GM12878 (cell line): ENCODE measurements around the gene GPATCH2L. TPM values are rescaled to one million over a fixed set of nuclear protein-coding genes. Genes with fewer than 3 reads are reported as not detected.

Experiments
- ATAC-seq: fragments of 200-7000 bp; cut with Tn5 transposase; 3 replicates; pipeline ENCODE4 v1.9.1; 2020; ENCODE audit warnings: mild to moderate bottlenecking, moderate library complexity
- BruUV-seq: library from RNA; stranded (reverse); fragments of 400-500 nt; replicated peaks from 2 replicates; lab custom pipeline; 2021; lab: Mats Ljungman, UMichigan
- CTCF ChIA-PET: fragments of 300-600 bp; sonication (Branson Sonifier 250); formaldehyde crosslinking; extraction: SDS; loops from one replicate; lab custom pipeline; 2021; ENCODE audit warnings: inconsistent platforms; lab: Yijun Ruan, JAX
- POLR2A ChIA-PET: fragments of 350-600 bp; formaldehyde crosslinking; extraction: SDS; loops from one replicate; lab custom pipeline; 2021; ENCODE audit warnings: inconsistent platforms; lab: Charles Lee
- RAD21 ChIA-PET: fragments of 300-600 bp; sonication (Branson Sonifier 250); formaldehyde crosslinking; loops from one replicate; lab custom pipeline; 2023; ENCODE audit warnings: antibody characterized with exemption; ENCODE audit not compliant: unreplicated experiment; lab: Charles Lee
- SMC1A ChIA-PET: fragments of 300-600 bp; sonication (Branson Sonifier 250); formaldehyde crosslinking; loops from one replicate; lab custom pipeline; 2023; ENCODE audit not compliant: unreplicated experiment, uncharacterized antibody; lab: Charles Lee
- DNase-seq: peaks from one replicate; pipeline ENCODE4 v3.0.0-alpha.2; 2011; ENCODE audit warnings: low read depth, low spot score
- FAIRE-seq: peaks from 3 replicates; lab custom pipeline; 2011; peaks lifted over from hg19 to GRCh38; lab: Jason Lieb, UNC
- H2AFZ ChIP-seq: 2 replicates; pipeline ENCODE4 v1.6.0; 2011; ENCODE audit warnings: low read depth, low read length, control low read depth; ENCODE audit not compliant: control insufficient read depth
- H3K27ac ChIP-seq: 2 replicates; pipeline ENCODE4 v1.5.1; 2011; ENCODE audit warnings: control low read depth; ENCODE audit not compliant: control insufficient read depth, insufficient read depth
- H3K27me3 ChIP-seq, 2 experiments: replicated peaks in 1 of 2; 2 replicates each; pipeline versions ENCODE4 v1.6.0 to v1.6.1; 2011; ENCODE audit warnings: low read length in 1 of 2; ENCODE audit not compliant: control insufficient read depth in 2 of 2, insufficient read depth in 2 of 2
- H3K36me3 ChIP-seq, 2 experiments: 2 replicates each; pipeline ENCODE4 v1.5.1; 2011; ENCODE audit warnings: low read length in 1 of 2; ENCODE audit not compliant: control insufficient read depth in 2 of 2, insufficient read depth in 2 of 2
- H3K4me1 ChIP-seq: 2 replicates; pipeline ENCODE4 v1.6.1; 2011; ENCODE audit warnings: mild to moderate bottlenecking, low read length, moderate library complexity, mixed read lengths; ENCODE audit not compliant: control insufficient read depth, insufficient read depth
- H3K4me2 ChIP-seq: 2 replicates; pipeline ENCODE4 v1.6.0; 2011; ENCODE audit warnings: control low read depth; ENCODE audit not compliant: control insufficient read depth, insufficient read depth
- H3K4me3 ChIP-seq: fragments of 200-600 bp; sonication (generic); 2 replicates; pipeline ENCODE4 v1.5.1; 2016
- H3K79me2 ChIP-seq: 2 replicates; pipeline ENCODE4 v1.6.0; 2011; ENCODE audit warnings: low read length; ENCODE audit not compliant: control insufficient read depth, insufficient read depth
- H3K9ac ChIP-seq: 2 replicates; pipeline ENCODE4 v1.8.0; 2011; ENCODE audit warnings: low read length, control low read depth, mixed read lengths; ENCODE audit not compliant: control insufficient read depth, insufficient read depth
- H3K9me3 ChIP-seq: replicated peaks from 3 replicates; pipeline ENCODE4 v1.5.1; 2011; ENCODE audit warnings: mild to moderate bottlenecking, low read length; ENCODE audit not compliant: control insufficient read depth, insufficient read depth
- H4K20me1 ChIP-seq: 2 replicates; pipeline ENCODE4 v1.6.0; 2011; ENCODE audit not compliant: control insufficient read depth, insufficient read depth
- BCL3 ChIP-seq: IDR thresholded peaks from 2 replicates; pipeline ENCODE4 v1.6.1; 2011; ENCODE audit warnings: borderline replicate concordance, low read depth, mild to moderate bottlenecking, moderate library complexity, low read length; ENCODE audit not compliant: insufficient read depth, poor library complexity, severe bottlenecking
- ELK1 ChIP-seq: IDR thresholded peaks from 2 replicates; pipeline ENCODE4 v1.6.1; 2012; ENCODE audit warnings: low read depth, low read length, improper control_type of control experiment
- FOS ChIP-seq: IDR thresholded peaks from 3 replicates; pipeline ENCODE4 v1.6.1; 2011; ENCODE audit warnings: borderline replicate concordance; ENCODE audit not compliant: insufficient read length; ENCODE audit errors: extremely low read depth
- HDAC2 ChIP-seq: fragments of 200-600 bp; sonication (generic); IDR thresholded peaks from 2 replicates; pipeline ENCODE4 v1.6.1; 2017
- IKZF2 ChIP-seq, 2 experiments: fragments of 450-650 bp; IDR thresholded peaks; 2 replicates each; pipeline ENCODE4 v1.6.1; 2017; ENCODE audit warnings: mild to moderate bottlenecking in 2 of 2, moderate library complexity in 2 of 2
- KLF5 ChIP-seq: fragments of 450-650 bp; IDR thresholded peaks from 2 replicates; pipeline ENCODE4 v1.6.1; 2014; ENCODE audit warnings: mild to moderate bottlenecking; ENCODE audit not compliant: partially characterized antibody
- MEF2A ChIP-seq: IDR thresholded peaks from 2 replicates; pipeline ENCODE4 v1.6.1; 2011; ENCODE audit warnings: low read depth, mild to moderate bottlenecking, low read length, moderate library complexity; ENCODE audit not compliant: insufficient read depth
- MTA2 ChIP-seq: fragments of 450-650 bp; IDR thresholded peaks from 2 replicates; pipeline ENCODE4 v1.6.1; 2016; ENCODE audit warnings: low read depth, mild to moderate bottlenecking, moderate library complexity
- MYC ChIP-seq: IDR thresholded peaks from 2 replicates; pipeline ENCODE4 v1.6.1; 2011; ENCODE audit warnings: mild to moderate bottlenecking, low read length, moderate library complexity, inconsistent platforms; ENCODE audit not compliant: insufficient read depth, insufficient replicate concordance, insufficient read length, severe bottlenecking
- NFYA ChIP-seq: IDR thresholded peaks from 2 replicates; pipeline ENCODE4 v1.6.1; 2011; ENCODE audit warnings: low read depth, mild to moderate bottlenecking, low read length, improper control_type of control experiment, borderline replicate concordance
- NR2C2 ChIP-seq: IDR thresholded peaks from 2 replicates; pipeline ENCODE4 v1.6.1; 2011; ENCODE audit warnings: borderline replicate concordance, low read depth; ENCODE audit not compliant: control insufficient read depth, insufficient read length
- POLR2AphosphoS2 ChIP-seq: IDR thresholded peaks from 2 replicates; pipeline ENCODE4 v1.6.1; 2011; ENCODE audit warnings: low read depth, mild to moderate bottlenecking, low read length, improper control_type of control experiment, moderate library complexity
- WGBS: methylation state at CpG from one replicate; pipeline ENCODE4 v1.1.6; 2016; ENCODE audit warnings: low lambda C conversion rate; ENCODE audit not compliant: insufficient replicate concordance, insufficient coverage; ENCODE audit errors: missing lambda C conversion rate; 5-methylcytosine and 5-hydroxymethylcytosine counted together
- in situ Hi-C: fragments of 300-500 bp; cut with MboI; formaldehyde crosslinking; loops from 9 replicates; pipeline ENCODE4 v1.14.3; 2018; ENCODE audit warnings: mixed read lengths
- intact Hi-C: fragments of 100-400 bp; cut with micrococcal nuclease; formaldehyde crosslinking; loops from one replicate; pipeline ENCODE4 v1.14.2; 2022; ENCODE audit not compliant: unreplicated experiment
- polyA plus RNA-seq, 11 experiments: library from polyadenylated mRNA; depleted of rRNA in 4 of 11; unstranded in 6 of 11; stranded (reverse) in 5 of 11; fragments of >200 nt; fragmentation: Nextera tagmentation in 4 of 11; fragmentation: Illumina TruSeq in 1 of 11; extraction: Ambion mirVana in 4 of 11; extraction: Trizol in 1 of 11; gene quantifications; 1 replicate in 1 of 11; 2 replicates in 10 of 11; pipeline versions ENCODE4 v1.2.1 to v1.2.3, GENCODE V29; 2011 to 2016; ENCODE audit warnings: inconsistent platforms in 2 of 11, missing spikeins in 2 of 11, low read depth in 1 of 11
- total RNA-seq, 4 experiments: library from RNA; depleted of rRNA in 3 of 4; stranded (reverse); fragments of >200 nt in 3 of 4; fragmentation: Illumina TruSeq in 1 of 4; extraction: Trizol in 1 of 4; gene quantifications; 2 replicates each; pipeline versions ENCODE4 v1.2.1 to v1.2.3, GENCODE V29; 2013 to 2021

Gene GPATCH2L
- total and polyA plus RNA-seq, 10 of the 15 experiments (the other 5 are each of a cell fraction or from before 2014, with no cell fraction given) = 9.1 to 50.9 (median 24.4) TPM

GRCh38 chr14:76227450-76228050 is 75.8 kb downstream of the GPATCH2L start:
- ChIA-PET SMC1A (interaction anchor here (1.0 to 2.2 kb wide), 6 partner anchors 8 to 34 kb away, joined by 3 to 6 read pairs (median 5); no protein-coding TSS in a partner anchor), POLR2A (no interaction called here), RAD21 (no interaction called here), CTCF (interaction anchor here (1.0 kb wide), 1 partner anchor 9 kb away, joined by 3 read pairs; no protein-coding TSS in a partner anchor)
- no peaks in the 10 kb centered on the region for H3K27me3 ChIP-seq
- no peak for TF ChIP-seq NFYA
- TF ChIP-seq KLF5 = no peak
- TF ChIP-seq ELK1 = no peak
- TF ChIP-seq IKZF2 (IDR thresholded peaks at IDR 0.05) = no peak
- TF ChIP-seq POLR2AphosphoS2 = no peak
- TF ChIP-seq HDAC2 = no peak
- no peak for TF ChIP-seq FOS
- no peak for TF ChIP-seq NR2C2
- TF ChIP-seq BCL3 = no peak
- TF ChIP-seq MYC = no peak
- TF ChIP-seq MEF2A = no peak
- TF ChIP-seq MTA2 = no peak
- H3K27ac ChIP-seq = peak overlapping the region; percentile 8; the same call in 1 of the 2 replicates
- intact Hi-C loops (no loop called here), in situ Hi-C loops (no loop called here)
- no peaks in the 10 kb centered on the region for H4K20me1 ChIP-seq
- no peaks in the 10 kb centered on the region for H3K79me2 ChIP-seq
- H3K4me1 ChIP-seq = peaks cover 5% of the 10 kb centered on the region
- no peaks in the 10 kb centered on the region; the same call in 2 of the 3 replicates for H3K9me3 ChIP-seq
- FAIRE-seq = no peak
- no peak overlapping the region for H3K4me3 ChIP-seq
- no peak for ATAC-seq
- WGBS = 82% methylated on average over 10 of the region's 10 CpGs
- no peak overlapping the region for H2AFZ ChIP-seq
- no peak overlapping the region for H3K9ac ChIP-seq
- H3K36me3 ChIP-seq = no peaks in the 10 kb centered on the region
- no TSS peak for BruUV-seq
- DNase-seq = no peak
- H3K4me2 ChIP-seq = peak overlapping the region; percentile 42
